ENCODE data around the gene LSS. TPM values are rescaled to one million over a fixed set of nuclear protein-coding genes. Genes with fewer than 3 reads are reported as not detected.
"Not testable (repeated sequence)": the region's sequence is repeated elsewhere in the genome, so short reads cannot be mapped to it uniquely, and the experiment has no call there.

LSS gene
- total RNA-seq, 1 donor from 2014 or later, result 15.8 TPM

GRCh38 chr21:46241577-46241976 lies 13.0 kb upstream of the LSS start:
- Mint-ChIP-seq H3K4me1 (ENCODE audit: low read depth) (peaks cover 21% of the 10 kb centered on the region), H3K36me3 (ENCODE audit: low read depth) (peaks cover 57% of the 10 kb centered on the region)
- H3K4me3 Mint-ChIP-seq; H3K27ac Mint-ChIP-seq; H3K9me3 Mint-ChIP-seq; H3K27me3 Mint-ChIP-seq (ENCODE audit: insufficient read depth); intact Hi-C loops (cut with micrococcal nuclease); DNase-seq (ENCODE audit: low spot score): not testable (repeated sequence)

- intact Hi-C loops (cut with micrococcal nuclease), result no loop called here
- no peaks in the 10 kb centered on the region for H3K9me3 Mint-ChIP-seq
- H3K27me3 Mint-ChIP-seq (ENCODE audit: insufficient read depth), result no peaks in the 10 kb centered on the region
- H3K4me1 Mint-ChIP-seq (ENCODE audit: low read depth), result peaks cover 21% of the 10 kb centered on the region
- no peak overlapping the region for H3K4me3 Mint-ChIP-seq
- no peak for DNase-seq (ENCODE audit: low spot score)
- H3K27ac Mint-ChIP-seq, result peak overlapping the region; percentile 32
- H3K36me3 Mint-ChIP-seq (ENCODE audit: low read depth), result peaks cover 59% of the 10 kb centered on the region
Observed at GRCh38 chr21:46239817-46240325, 11.3 kb upstream of the LSS start.

- intact Hi-C loops (cut with micrococcal nuclease), result no loop called here
- H3K4me3 Mint-ChIP-seq, result no peak overlapping the region
- H3K27me3 Mint-ChIP-seq (ENCODE audit: insufficient read depth), result no peaks in the 10 kb centered on the region
- DNase-seq (ENCODE audit: low spot score), result no peak
- peaks cover 70% of the 10 kb centered on the region for H3K36me3 Mint-ChIP-seq (ENCODE audit: low read depth)
- peaks cover 27% of the 10 kb centered on the region for H3K4me1 Mint-ChIP-seq (ENCODE audit: low read depth)
- H3K27ac Mint-ChIP-seq, result no peak overlapping the region
- no peaks in the 10 kb centered on the region for H3K9me3 Mint-ChIP-seq
Observed at GRCh38 chr21:46237474-46237873, 8.9 kb upstream of the LSS start.

- intact Hi-C loops (cut with micrococcal nuclease), result no loop called here
- DNase-seq (ENCODE audit: low spot score), result no peak
- Mint-ChIP-seq H3K27me3 (ENCODE audit: insufficient read depth) (no peaks in the 10 kb centered on the region), H3K36me3 (ENCODE audit: low read depth) (peaks cover 65% of the 10 kb centered on the region), H3K4me3 (no peak overlapping the region), H3K9me3 (no peaks in the 10 kb centered on the region), H3K27ac (no peak overlapping the region), H3K4me1 (ENCODE audit: low read depth) (peaks cover 43% of the 10 kb centered on the region)
Observed at GRCh38 chr21:46234436-46234950, 5.9 kb upstream of the LSS start.

- H3K27ac Mint-ChIP-seq, result peak overlapping the region; percentile 84
- H3K27me3 Mint-ChIP-seq (ENCODE audit: insufficient read depth), result no peaks in the 10 kb centered on the region
- intact Hi-C loops (cut with micrococcal nuclease), result loop anchor here (1.0 to 2.0 kb wide), 3 partner anchors 69 to 229 kb away; partner anchors contain the start of gene DIP2A
- no peak for DNase-seq (ENCODE audit: low spot score)
- no peaks in the 10 kb centered on the region for H3K9me3 Mint-ChIP-seq
- peaks cover 68% of the 10 kb centered on the region for H3K4me1 Mint-ChIP-seq (ENCODE audit: low read depth)
- peaks cover 48% of the 10 kb centered on the region for H3K36me3 Mint-ChIP-seq (ENCODE audit: low read depth)
- H3K4me3 Mint-ChIP-seq, result peak overlapping the region; percentile 92
Observed at GRCh38 chr21:46229923-46230260, 1.3 kb upstream of the LSS start.

- Mint-ChIP-seq H3K4me3 (peak overlapping the region; percentile 92), H3K36me3 (ENCODE audit: low read depth) (peaks cover 42% of the 10 kb centered on the region), H3K4me1 (ENCODE audit: low read depth) (peaks cover 68% of the 10 kb centered on the region), H3K9me3 (no peaks in the 10 kb centered on the region), H3K27me3 (ENCODE audit: insufficient read depth) (no peaks in the 10 kb centered on the region), H3K27ac (peak overlapping the region; percentile 99)
- intact Hi-C loops (cut with micrococcal nuclease), result loop anchor here (1.0 to 2.0 kb wide), 3 partner anchors 69 to 229 kb away; partner anchors contain the start of gene DIP2A
- DNase-seq (ENCODE audit: low spot score), result no peak
Observed at GRCh38 chr21:46229133-46229922, 754 bp upstream of the LSS start.

GRCh38 chr21:46227811-46228344 lies 696 bp downstream of the LSS start:
- peak overlapping the region; percentile 79 for H3K4me3 Mint-ChIP-seq
- H3K36me3 Mint-ChIP-seq (ENCODE audit: low read depth), result peaks cover 29% of the 10 kb centered on the region
- H3K4me1 Mint-ChIP-seq (ENCODE audit: low read depth), result peaks cover 56% of the 10 kb centered on the region
- H3K9me3 Mint-ChIP-seq, result no peaks in the 10 kb centered on the region
- intact Hi-C loops (cut with micrococcal nuclease), result loop anchor here (1.0 to 2.0 kb wide), 7 partner anchors 25 to 255 kb away; partner anchors contain the start of genes DIP2A, PCNT, SPATC1L and YBEY
- peak overlapping the region; percentile 32 for H3K27ac Mint-ChIP-seq
- no peak for DNase-seq (ENCODE audit: low spot score)
- no peaks in the 10 kb centered on the region for H3K27me3 Mint-ChIP-seq (ENCODE audit: insufficient read depth)

- Mint-ChIP-seq H3K27ac (peak overlapping the region; percentile 70), H3K4me3 (peak overlapping the region; percentile 79), H3K9me3 (no peaks in the 10 kb centered on the region), H3K4me1 (ENCODE audit: low read depth) (peaks cover 57% of the 10 kb centered on the region), H3K27me3 (ENCODE audit: insufficient read depth) (no peaks in the 10 kb centered on the region), H3K36me3 (ENCODE audit: low read depth) (peaks cover 23% of the 10 kb centered on the region)
- no peak for DNase-seq (ENCODE audit: low spot score)
- intact Hi-C loops (cut with micrococcal nuclease), result no loop called here
Observed at GRCh38 chr21:46226920-46227599, 1.5 kb downstream of the LSS start.

- intact Hi-C loops (cut with micrococcal nuclease), result no loop called here
- Mint-ChIP-seq H3K9me3 (no peaks in the 10 kb centered on the region), H3K4me1 (ENCODE audit: low read depth) (peaks cover 54% of the 10 kb centered on the region), H3K27me3 (ENCODE audit: insufficient read depth) (no peaks in the 10 kb centered on the region), H3K36me3 (ENCODE audit: low read depth) (peaks cover 16% of the 10 kb centered on the region), H3K4me3 (peak overlapping the region; percentile 7), H3K27ac (no peak overlapping the region)
- no peak for DNase-seq (ENCODE audit: low spot score)
Observed at GRCh38 chr21:46226146-46226545, 2.4 kb downstream of the LSS start.

- DNase-seq (ENCODE audit: low spot score); intact Hi-C loops (cut with micrococcal nuclease); H3K9me3 Mint-ChIP-seq; H3K27ac Mint-ChIP-seq; H3K27me3 Mint-ChIP-seq (ENCODE audit: insufficient read depth); H3K4me3 Mint-ChIP-seq: not testable (repeated sequence)
- Mint-ChIP-seq H3K4me1 (ENCODE audit: low read depth) (peaks cover 35% of the 10 kb centered on the region), H3K36me3 (ENCODE audit: low read depth) (peaks cover 16% of the 10 kb centered on the region)
Observed at GRCh38 chr21:46223661-46224060, 4.9 kb downstream of the LSS start.

- Mint-ChIP-seq H3K9me3 (no peaks in the 10 kb centered on the region), H3K4me3 (no peak overlapping the region), H3K36me3 (ENCODE audit: low read depth) (peaks cover 16% of the 10 kb centered on the region), H3K27ac (no peak overlapping the region), H3K27me3 (ENCODE audit: insufficient read depth) (no peaks in the 10 kb centered on the region), H3K4me1 (ENCODE audit: low read depth) (peaks cover 35% of the 10 kb centered on the region)
- intact Hi-C loops (cut with micrococcal nuclease), result no loop called here
- no peak for DNase-seq (ENCODE audit: low spot score)
Observed at GRCh38 chr21:46223217-46223616, 5.4 kb downstream of the LSS start.

GRCh38 chr21:46222436-46223116 lies 6.0 kb downstream of the LSS start:
- peaks cover 30% of the 10 kb centered on the region for H3K4me1 Mint-ChIP-seq (ENCODE audit: low read depth)
- no peaks in the 10 kb centered on the region for H3K9me3 Mint-ChIP-seq
- DNase-seq (ENCODE audit: low spot score), result no peak
- no peak overlapping the region for H3K4me3 Mint-ChIP-seq
- no peaks in the 10 kb centered on the region for H3K27me3 Mint-ChIP-seq (ENCODE audit: insufficient read depth)
- H3K36me3 Mint-ChIP-seq (ENCODE audit: low read depth), result peaks cover 16% of the 10 kb centered on the region
- intact Hi-C loops (cut with micrococcal nuclease), result no loop called here
- no peak overlapping the region for H3K27ac Mint-ChIP-seq

Data from activated T-helper 1 cell treated with anti-CD3 and anti-CD28 coated beads, Interleukin-12 subunit alpha, Interleukin-12 subunit beta, Interleukin-2, Interleukin-4 antibody, amounts not matched to agents 30 ng/mL and 10 ng/mL and 1 ng/mL, durations not matched to agents 14 hours and 24 hours and 36 hours (primary cell).